SK-N-SH treated with all-trans-retinoic acid at 6 μM for 48 hours (cell line): ENCODE data around the gene RERE.

Experiments used
- GLIS3 ChIP-seq: fragments of 250-450 bp; sonication (Bioruptor Pico); IDR thresholded peaks from 2 replicates; pipeline ENCODE4 v1.5.0; 2020; ENCODE audit warnings: mild to moderate bottlenecking, moderate library complexity
- PATZ1 ChIP-seq: fragments of 250-450 bp; sonication (Bioruptor Pico); IDR thresholded peaks from 2 replicates; pipeline ENCODE4 v1.8.0; 2020; ENCODE audit warnings: mild to moderate bottlenecking, moderate library complexity, borderline replicate concordance
- POU6F1 ChIP-seq: fragments of 250-450 bp; sonication (Bioruptor Pico); IDR thresholded peaks from 2 replicates; pipeline ENCODE4 v1.8.0; 2021; ENCODE audit warnings: low read depth, mild to moderate bottlenecking, moderate library complexity, borderline replicate concordance
- PPARA ChIP-seq: fragments of 250-450 bp; sonication (Bioruptor Pico); IDR thresholded peaks from 2 replicates; pipeline ENCODE4 v1.5.0; 2020; ENCODE audit warnings: mild to moderate bottlenecking, borderline replicate concordance
- RARB ChIP-seq: fragments of 250-450 bp; sonication (Bioruptor Pico); IDR thresholded peaks from 2 replicates; pipeline ENCODE4 v1.8.0; 2021; ENCODE audit warnings: mild to moderate bottlenecking, moderate library complexity
- TCF4 ChIP-seq: fragments of 250-450 bp; sonication (Bioruptor Pico); IDR thresholded peaks from 2 replicates; pipeline ENCODE4 v1.8.0; 2021; ENCODE audit warnings: mild to moderate bottlenecking, moderate library complexity, borderline replicate concordance
- ZFP3 ChIP-seq: fragments of 250-450 bp; sonication (Bioruptor Pico); IDR thresholded peaks from 2 replicates; pipeline ENCODE4 v1.5.0; 2020; ENCODE audit warnings: mild to moderate bottlenecking, moderate library complexity

GRCh38 chr1:8343044-8343443 lies 474.4 kb downstream of the RERE start:
- TF ChIP-seq PPARA (CRISPR knock-in tag): no peak
- TF ChIP-seq POU6F1 (CRISPR knock-in tag): no peak
- TF ChIP-seq TCF4: no peak
- no peak for TF ChIP-seq GLIS3 (CRISPR knock-in tag)
- TF ChIP-seq RARB (CRISPR knock-in tag): no peak
- TF ChIP-seq PATZ1 (CRISPR knock-in tag): no peak
- TF ChIP-seq ZFP3 (CRISPR knock-in tag): no peak
